SK-N-SH (cell line): ENCODE results near the gene RPS16. TPM values are rescaled to one million over a fixed set of nuclear protein-coding genes. Genes with fewer than 3 reads are reported as not detected.

Experiments
- CTCF ChIA-PET: fragments of 300-600, 350-600 bp; formaldehyde crosslinking; extraction: SDS; loops from one replicate; lab custom pipeline; 2021; lab: Yijun Ruan, JAX
- POLR2A ChIA-PET: fragments of 350-600 bp; sonication (Branson Sonifier 250); formaldehyde crosslinking; extraction: SDS; loops from one replicate; lab custom pipeline; 2020; ENCODE audit warnings: antibody characterized with exemption, inconsistent platforms; lab: Yijun Ruan, JAX
- DNase-seq: peaks from one replicate; pipeline ENCODE4 v3.0.0; 2012
- H2AFZ ChIP-seq: fragments of 200-600 bp; sonication (generic); 2 replicates; pipeline ENCODE4 v1.8.1; 2016; ENCODE audit warnings: antibody characterized with exemption, mild to moderate bottlenecking, low read depth
- H3F3A ChIP-seq: fragments of 200-600 bp; sonication (generic); replicated peaks from 2 replicates; pipeline ENCODE3; 2016; ENCODE audit warnings: antibody characterized with exemption, mild to moderate bottlenecking; ENCODE audit not compliant: insufficient read depth
- H3K27ac ChIP-seq, 2 experiments: fragments of 200-500 bp in 1 of 2; fragments of 200-600 bp in 1 of 2; sonication (Bioruptor generic) in 1 of 2; sonication (generic), shearing (Covaris generic) in 1 of 2; 2 replicates each; pipeline versions ENCODE4 v1.5.1 to v1.6.1; 2014 to 2016; ENCODE audit warnings: low read depth in 2 of 2, inconsistent platforms in 1 of 2, low read length in 1 of 2, mild to moderate bottlenecking in 1 of 2, mixed read lengths in 1 of 2
- H3K27me3 ChIP-seq: fragments of 200-600 bp; sonication (generic), shearing (Covaris generic); 2 replicates; pipeline ENCODE4 v1.6.1; 2016; ENCODE audit warnings: mixed run types; ENCODE audit not compliant: insufficient read depth
- H3K36me3 ChIP-seq, 2 experiments: fragments of 200-500 bp in 1 of 2; fragments of 200-600 bp in 1 of 2; sonication (Bioruptor generic) in 1 of 2; sonication (generic) in 1 of 2; replicated peaks in 1 of 2; 2 replicates each; pipeline versions ENCODE3 to v1.5.1; 2014 to 2016; ENCODE audit warnings: low read length in 1 of 2, mild to moderate bottlenecking in 1 of 2; ENCODE audit not compliant: insufficient read depth in 2 of 2, control insufficient read depth in 1 of 2
- H3K4me1 ChIP-seq, 2 experiments: fragments of 200-500 bp in 1 of 2; fragments of 200-600 bp in 1 of 2; sonication (Bioruptor generic) in 1 of 2; sonication (generic), shearing (Covaris generic) in 1 of 2; 2 replicates each; pipeline versions ENCODE4 v1.5.1 to v1.6.1; 2014 to 2016; ENCODE audit warnings: low read depth in 1 of 2, low read length in 1 of 2, mixed run types in 1 of 2; ENCODE audit not compliant: insufficient read depth in 2 of 2, control insufficient read depth in 1 of 2
- H3K4me2 ChIP-seq: fragments of 200-600 bp; sonication (generic), shearing (Covaris generic); 2 replicates; pipeline ENCODE4 v1.6.1; 2017; ENCODE audit warnings: mixed run types
- H3K4me3 ChIP-seq, 2 experiments: fragments of 200-500 bp in 1 of 2; fragments of 200-600 bp in 1 of 2; sonication (Bioruptor generic) in 1 of 2; sonication (generic), shearing (Covaris generic) in 1 of 2; 2 replicates each; pipeline versions ENCODE4 v1.5.1 to v1.8.1; 2014 to 2016; ENCODE audit warnings: low read depth in 2 of 2, inconsistent platforms in 1 of 2, low read length in 1 of 2, mild to moderate bottlenecking in 1 of 2, mixed read lengths in 1 of 2, moderate library complexity in 1 of 2
- H3K79me2 ChIP-seq: fragments of 200-600 bp; sonication (generic); 2 replicates; pipeline ENCODE4 v1.8.1; 2017; ENCODE audit warnings: mild to moderate bottlenecking; ENCODE audit not compliant: insufficient read depth
- H3K9ac ChIP-seq: fragments of 200-600 bp; sonication (generic); 2 replicates; pipeline ENCODE4 v1.6.1; 2017; ENCODE audit warnings: mixed run types
- H3K9me2 ChIP-seq: fragments of 200-600 bp; sonication (generic); 2 replicates; pipeline ENCODE4 v1.6.1; 2017; ENCODE audit warnings: mixed run types
- H3K9me3 ChIP-seq: fragments of 200-600 bp; sonication (generic); 2 replicates; pipeline ENCODE4 v1.6.1; 2017; ENCODE audit warnings: mixed run types, mild to moderate bottlenecking, moderate library complexity
- H4K20me1 ChIP-seq: fragments of 200-600 bp; sonication (generic); 2 replicates; pipeline ENCODE4 v1.6.1; 2017; ENCODE audit warnings: mild to moderate bottlenecking, mixed run types; ENCODE audit not compliant: insufficient read depth
- CHD2 ChIP-seq: fragments of 150-350 bp; IDR thresholded peaks from 2 replicates; pipeline ENCODE4 v1.6.1; 2018; ENCODE audit warnings: low read length; ENCODE audit not compliant: partially characterized antibody
- ELF1 ChIP-seq: IDR thresholded peaks from 2 replicates; pipeline ENCODE4 v1.4.0; 2012
- EZH2phosphoT487 ChIP-seq: fragments of 200-600 bp; sonication (generic); IDR thresholded peaks from 2 replicates; pipeline ENCODE4 v1.6.1; 2017; ENCODE audit warnings: low read depth, mixed run types, mild to moderate bottlenecking, antibody characterized with exemption, moderate library complexity, borderline replicate concordance
- FOSL2 ChIP-seq: IDR thresholded peaks from 2 replicates; pipeline ENCODE4 v1.4.0; 2012; ENCODE audit warnings: low read depth, mild to moderate bottlenecking, moderate library complexity, borderline replicate concordance
- FOXM1 ChIP-seq: IDR thresholded peaks from 2 replicates; pipeline ENCODE4 v1.4.0; 2012; ENCODE audit warnings: low read depth, mild to moderate bottlenecking
- GABPA ChIP-seq: IDR thresholded peaks from 2 replicates; pipeline ENCODE4 v1.4.0; 2012; ENCODE audit warnings: low read depth, mild to moderate bottlenecking
- JUND ChIP-seq: IDR thresholded peaks from 2 replicates; pipeline ENCODE4 v1.4.0; 2012
- MAX ChIP-seq: IDR thresholded peaks from 2 replicates; pipeline ENCODE4 v1.4.0; 2012; ENCODE audit warnings: low read depth
- MEF2A ChIP-seq: IDR thresholded peaks from 2 replicates; pipeline ENCODE4 v1.4.0; 2012; ENCODE audit warnings: low read depth, borderline replicate concordance
- MXI1 ChIP-seq: IDR thresholded peaks from 2 replicates; pipeline ENCODE4 v1.6.1; 2012; ENCODE audit warnings: mild to moderate bottlenecking, low read depth, low read length, improper control_type of control experiment
- POLR2AphosphoS5 ChIP-seq: IDR thresholded peaks from 2 replicates; pipeline ENCODE4 v1.6.1; 2012; ENCODE audit warnings: low read depth, low read length
- RCOR1 ChIP-seq: fragments of 150-350 bp; IDR thresholded peaks from 2 replicates; pipeline ENCODE4 v1.6.1; 2017; ENCODE audit warnings: antibody characterized with exemption, low read length
- REST ChIP-seq: IDR thresholded peaks from 2 replicates; pipeline ENCODE4 v1.6.1; 2012; ENCODE audit warnings: mild to moderate bottlenecking, low read depth, low read length, moderate library complexity
- RFX5 ChIP-seq: IDR thresholded peaks from 2 replicates; pipeline ENCODE4 v1.6.1; 2012; ENCODE audit warnings: mild to moderate bottlenecking, improper control_type of control experiment, low read length
- SMC3 ChIP-seq: IDR thresholded peaks from 2 replicates; pipeline ENCODE4 v1.6.1; 2012; ENCODE audit warnings: low read depth, low read length, improper control_type of control experiment
- TAF1 ChIP-seq: IDR thresholded peaks from 2 replicates; pipeline ENCODE4 v1.6.1; 2012; ENCODE audit warnings: low read depth, mild to moderate bottlenecking, low read length, moderate library complexity, borderline replicate concordance
- TEAD4 ChIP-seq: IDR thresholded peaks from 2 replicates; pipeline ENCODE4 v1.4.0; 2012; ENCODE audit warnings: mild to moderate bottlenecking, borderline replicate concordance; ENCODE audit not compliant: insufficient read depth
- USF1 ChIP-seq: IDR thresholded peaks from 2 replicates; pipeline ENCODE4 v1.4.0; 2012; ENCODE audit warnings: low read depth, borderline replicate concordance
- USF2 ChIP-seq: fragments of 150-350 bp; IDR thresholded peaks from 2 replicates; pipeline ENCODE4 v1.6.1; 2017; ENCODE audit warnings: antibody characterized with exemption, low read length, low read depth, borderline replicate concordance
- YY1 ChIP-seq: IDR thresholded peaks from 2 replicates; pipeline ENCODE4 v1.4.0; 2012; ENCODE audit warnings: low read depth, mild to moderate bottlenecking
- ZBTB33 ChIP-seq: IDR thresholded peaks from 2 replicates; pipeline ENCODE4 v1.4.0; 2012; ENCODE audit warnings: low read depth, borderline replicate concordance
- WGBS: methylation state at CpG from one replicate; pipeline ENCODE4 v1.1.6; 2017; ENCODE audit warnings: low lambda C conversion rate; 5-methylcytosine and 5-hydroxymethylcytosine counted together
- polyA plus RNA-seq, 3 experiments: library from polyadenylated mRNA; depleted of rRNA; stranded (reverse); fragments of >200 nt; gene quantifications; 2 replicates each; pipeline ENCODE4 v1.2.3, GENCODE V29; 2012
- TF ChIP-seq, protein P1 (sequence below): fragments of 150-350 bp; IDR thresholded peaks from 2 replicates; pipeline ENCODE4 v1.6.1; 2016; ENCODE audit warnings: mild to moderate bottlenecking, low read depth, low read length

RPS16 gene
- polyA plus RNA-seq, 1 of the 3 experiments (the other 2 are of a cell fraction) = 7,541 TPM

DNA sequence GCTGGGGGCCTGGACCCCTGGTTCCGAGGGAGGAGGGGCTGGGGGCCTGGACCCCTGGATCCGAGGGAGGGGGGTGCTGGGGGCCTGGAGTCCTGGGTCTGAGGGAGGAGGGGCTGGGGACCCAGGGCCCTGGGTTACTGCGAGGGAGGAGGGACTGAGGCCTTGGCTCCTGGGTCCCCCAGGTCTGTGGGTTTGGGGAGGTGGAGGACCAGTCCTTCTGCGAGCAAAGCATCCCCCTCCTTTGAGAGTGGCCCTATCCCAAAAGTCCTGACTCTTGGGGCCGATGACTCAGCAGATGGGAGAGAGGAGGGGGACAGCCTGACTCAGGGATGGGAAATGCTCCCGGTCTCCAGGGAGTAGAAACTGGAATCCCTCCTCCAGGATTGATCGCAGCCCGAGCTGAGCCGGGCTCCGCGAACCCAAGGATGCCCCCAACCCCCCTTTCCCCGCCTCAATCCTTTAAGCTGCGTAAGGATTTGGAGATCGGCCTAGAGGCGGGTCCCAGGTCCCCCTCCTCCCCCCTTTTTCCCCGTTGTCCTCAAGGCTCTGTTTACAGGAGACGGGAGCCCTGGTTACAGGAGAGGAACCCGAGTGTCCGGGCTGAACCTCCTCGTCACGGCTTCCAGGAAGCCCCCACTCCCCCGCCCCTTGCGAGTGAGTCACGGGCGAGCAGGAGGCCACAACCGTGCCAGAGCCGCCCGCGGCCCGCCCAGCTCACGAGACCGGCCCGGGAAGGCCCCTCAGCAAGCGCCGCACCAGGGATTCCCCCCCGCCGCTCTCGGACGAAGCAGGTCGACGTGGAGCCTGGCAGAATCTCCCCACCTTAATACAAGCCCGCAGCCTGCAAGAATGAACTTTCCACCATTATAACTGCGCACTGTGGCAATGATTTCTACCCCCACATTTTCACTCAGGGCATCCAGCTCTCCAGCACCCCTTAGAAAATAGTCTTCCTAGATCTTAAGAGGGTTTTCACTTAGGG is 32.1 kb downstream of the RPS16 start:
- ChIA-PET CTCF (no interaction called here), POLR2A (no interaction called here)
- H3K4me1 ChIP-seq = peaks cover 22 to 31% of the 10 kb centered on the region in 2 experiments; a peak in 3 of 4 replicates
- no peaks in the 10 kb centered on the region for H3K9me3 ChIP-seq
- peaks cover 0 to 7% of the 10 kb centered on the region in 2 experiments for H3K36me3 ChIP-seq
- peaks cover 16% of the 10 kb centered on the region for H4K20me1 ChIP-seq
- WGBS = 10% methylated on average over 17 of the region's 43 CpGs
- H3K27ac ChIP-seq = peak overlapping the region; percentile 77 to 100
- no peak for DNase-seq
- H3K4me2 ChIP-seq = peak overlapping the region; percentile 98
- peaks cover 44% of the 10 kb centered on the region for H3F3A ChIP-seq
- no peak overlapping the region for H2AFZ ChIP-seq
- peaks cover 19% of the 10 kb centered on the region for H3K79me2 ChIP-seq
- H3K9ac ChIP-seq = peak overlapping the region; percentile 97
- peak overlapping the region; percentile 41 to 54 for H3K4me3 ChIP-seq
- no peaks in the 10 kb centered on the region for H3K9me2 ChIP-seq
- no peaks in the 10 kb centered on the region for H3K27me3 ChIP-seq
- TF ChIP-seq RCOR1 (no peak), ZBTB33 (peak; percentile 72; the same call in 1 of the 2 replicates), USF1 (0 out of 2 replicates have a peak, but pooled peaks have one; percentile 12), SMC3 (no peak), RFX5 (no peak), GABPA (no peak), ELF1 (peak; percentile 37; the same call in 1 of the 2 replicates), REST (peak; percentile 20; the same call in 1 of the 2 replicates), CHD2 (peak; percentile 7), TEAD4 (peak; percentile 45; the same call in 1 of the 2 replicates), EZH2phosphoT487 (no peak), POLR2AphosphoS5 (peak; percentile 70; the same call in 1 of the 2 replicates), TAF1 (peak; percentile 49; the same call in 1 of the 2 replicates), MAX (peak; percentile 78), MXI1 (no peak), USF2 (no peak), MEF2A (no peak; the same call in 1 of the 2 replicates), JUND (peak; percentile 78), YY1 (no peak), FOXM1 (no peak; the same call in 1 of the 2 replicates), FOSL2 (peak; percentile 94)
- TF ChIP-seq, protein P1, sequence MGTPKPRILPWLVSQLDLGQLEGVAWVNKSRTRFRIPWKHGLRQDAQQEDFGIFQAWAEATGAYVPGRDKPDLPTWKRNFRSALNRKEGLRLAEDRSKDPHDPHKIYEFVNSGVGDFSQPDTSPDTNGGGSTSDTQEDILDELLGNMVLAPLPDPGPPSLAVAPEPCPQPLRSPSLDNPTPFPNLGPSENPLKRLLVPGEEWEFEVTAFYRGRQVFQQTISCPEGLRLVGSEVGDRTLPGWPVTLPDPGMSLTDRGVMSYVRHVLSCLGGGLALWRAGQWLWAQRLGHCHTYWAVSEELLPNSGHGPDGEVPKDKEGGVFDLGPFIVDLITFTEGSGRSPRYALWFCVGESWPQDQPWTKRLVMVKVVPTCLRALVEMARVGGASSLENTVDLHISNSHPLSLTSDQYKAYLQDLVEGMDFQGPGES = no peak
